HepG2 (cell line): ENCODE measurements around the gene GDPD1. TPM values are rescaled to one million over a fixed set of nuclear protein-coding genes. Genes with fewer than 3 reads are reported as not detected.

Experiments
- NCOA2 ChIP-seq: sonication (generic); formaldehyde crosslinking; IDR thresholded peaks from 2 replicates; pipeline ENCODE4 v1.8.0; 2022; ENCODE audit warnings: inconsistent platforms
- SAFB2 ChIP-seq: sonication (generic); formaldehyde crosslinking; IDR thresholded peaks from 2 replicates; pipeline ENCODE4 v1.5.1; 2020; ENCODE audit warnings: missing genetic modification reagents, low read depth, mild to moderate bottlenecking, borderline replicate concordance
- ZNF274 ChIP-seq: sonication (generic); formaldehyde crosslinking; IDR thresholded peaks from 2 replicates; pipeline ENCODE4 v1.5.1; 2020; ENCODE audit warnings: mild to moderate bottlenecking, missing genetic modification reagents
- polyA plus RNA-seq, 8 experiments: library from polyadenylated mRNA; depleted of rRNA in 3 of 8; stranded (reverse) in 7 of 8; unstranded in 1 of 8; fragments of >200 nt; fragmentation: Illumina TruSeq in 4 of 8; extraction: Trizol in 4 of 8; gene quantifications; 2 replicates each; pipeline versions ENCODE4 v1.2.1 to v1.2.3, GENCODE V29; 2011 to 2016; ENCODE audit warnings: low read depth in 4 of 8, missing spikeins in 1 of 8, mixed read lengths in 1 of 8; ENCODE audit not compliant: insufficient read depth in 1 of 8
- small RNA-seq, 3 experiments: library from RNA; depleted of rRNA; stranded (forward); fragments of <200 nt; gene quantifications; one replicate each; pipeline ENCODE3, GENCODE V24; 2012; ENCODE audit warnings: low read depth in 2 of 3, low replicate concordance in 1 of 3; ENCODE audit not compliant: insufficient read length in 3 of 3, insufficient read depth in 2 of 3
- total RNA-seq, 5 experiments: library from RNA; depleted of rRNA; stranded (reverse); fragments of >200 nt; fragmentation: Illumina TruSeq; extraction: Trizol; gene quantifications; 2 replicates each; pipeline ENCODE4 v1.2.3, GENCODE V29; 2016; ENCODE audit warnings: low read depth in 1 of 5

GDPD1 gene
- total and polyA plus RNA-seq, 2 of the 13 experiments (the other 11 are each of a cell fraction or from before 2014, with no cell fraction given) = 6.0 to 7.7 TPM

GRCh38 chr17:59315866-59316265, 95.6 kb downstream of the GDPD1 start (continued):
- no peak for TF ChIP-seq ZNF274 (CRISPR knock-in tag)
- TF ChIP-seq NCOA2 (CRISPR knock-in tag) = no peak
- no peak for TF ChIP-seq SAFB2 (CRISPR knock-in tag)

Small RNAs within 50 kb of the gene (small RNA-seq; reads per million reads assigned to genes)
- 0 reads per million in 3 experiments for gene RF00019
- 0 reads per million in 3 experiments for gene SNRPGP17

Other genes with a start within 250 kb of the GDPD1 start
- 39.1 and 48.1 TPM in 2 replicates for gene TRIM37, start 113.6 kb upstream of the GDPD1 start, total RNA-seq (2016; rRNA removed; fragmentation: Illumina TruSeq; extraction: Trizol)
- 10.1 and 12.4 TPM in 2 replicates for gene TRIM37, start 113.6 kb upstream of the GDPD1 start, polyA plus RNA-seq (2011; rRNA removed)
- 91.8 and 148 TPM in 2 replicates for gene SKA2, start 65.3 kb upstream of the GDPD1 start, total RNA-seq (2016; rRNA removed; fragmentation: Illumina TruSeq; extraction: Trizol)
- 13.4 and 18.6 TPM in 2 replicates for gene SKA2, start 65.3 kb upstream of the GDPD1 start, polyA plus RNA-seq (2011; rRNA removed)
- 39.2 and 50.4 TPM in 2 replicates for gene PRR11, start 64.8 kb upstream of the GDPD1 start, total RNA-seq (2016; rRNA removed; fragmentation: Illumina TruSeq; extraction: Trizol)
- 21.8 and 35.7 TPM in 2 replicates for gene PRR11, start 64.8 kb upstream of the GDPD1 start, polyA plus RNA-seq (2011; rRNA removed)
- 28.9 and 31.9 TPM in 2 replicates for gene SMG8, start 10.5 kb upstream of the GDPD1 start, total RNA-seq (2016; rRNA removed; fragmentation: Illumina TruSeq; extraction: Trizol)
- 16.2 and 18.4 TPM in 2 replicates for gene SMG8, start 10.5 kb upstream of the GDPD1 start, polyA plus RNA-seq (2011; rRNA removed)
- gene YPEL2, start 111.1 kb downstream of the GDPD1 start, total RNA-seq (2016; rRNA removed; fragmentation: Illumina TruSeq; extraction: Trizol) = 7.5 and 8.5 TPM in 2 replicates
- 18.2 and 21.1 TPM in 2 replicates for gene YPEL2, start 111.1 kb downstream of the GDPD1 start, polyA plus RNA-seq (2011; rRNA removed)